ENCODE results near the gene RBM22.
A peak's percentile ranks its signal among the peaks of the same experiment; 100 is the strongest.

RBM22 gene

GRCh38 chr5:150672237-150672883, 28.5 kb downstream of the RBM22 start:
- Histone ChIP-seq H2BK15ac (replicated peaks; ENCODE audit: low read depth) (no peak overlapping the region), H3K79me1 (ENCODE audit: low read length) (no peaks in the 10 kb centered on the region), H3K36me3 (ENCODE audit: control insufficient read depth, insufficient read depth, low read length) (no peaks in the 10 kb centered on the region), H3K56ac (ENCODE audit: low read length) (peak overlapping the region; percentile 96), H3K27ac (ENCODE audit: low read depth, low read length) (peak overlapping the region; percentile 91), H2BK5ac (ENCODE audit: low read length) (peak overlapping the region; percentile 80), H2AK5ac (ENCODE audit: low read length) (no peak overlapping the region), H3K4ac (ENCODE audit: low read depth, low read length) (peak overlapping the region; percentile 90), H3K9ac (ENCODE audit: low read length) (peak overlapping the region; percentile 88), H3K4me3 (ENCODE audit: low read length) (peak overlapping the region; percentile 57), H3K27me3 (ENCODE audit: insufficient read depth, low read length, poor library complexity) (no peaks in the 10 kb centered on the region), H4K5ac (ENCODE audit: low read length) (no peak overlapping the region), H3K79me2 (ENCODE audit: control insufficient read depth, insufficient read depth, low read length) (no peaks in the 10 kb centered on the region), H3K23ac (ENCODE audit: low read length) (no peak overlapping the region), H3K18ac (ENCODE audit: low read length) (peak overlapping the region; percentile 92), H2BK120ac (ENCODE audit: low read depth, low read length) (peak overlapping the region; percentile 63), H3K4me2 (ENCODE audit: low read length) (peak overlapping the region; percentile 57), H3K4me1 (ENCODE audit: control insufficient read depth, low read depth, low read length) (peaks cover 15% of the 10 kb centered on the region), H4K8ac (ENCODE audit: low read depth, low read length) (no peak overlapping the region)
- no CpG with 5 or more reads among the region's 38 CpGs for WGBS (ENCODE audit: extremely low coverage, insufficient coverage, low lambda C conversion rate)
- peak; percentile 93 for DNase-seq

- Histone ChIP-seq H4K5ac (ENCODE audit: low read length) (no peak overlapping the region), H3K56ac (ENCODE audit: low read length) (peak overlapping the region; percentile 96), H2BK15ac (replicated peaks; ENCODE audit: low read depth) (peak overlapping the region; percentile 60), H3K4ac (ENCODE audit: low read depth, low read length) (peak overlapping the region; percentile 90), H3K79me2 (ENCODE audit: control insufficient read depth, insufficient read depth, low read length) (no peaks in the 10 kb centered on the region), H3K27ac (ENCODE audit: low read depth, low read length) (peak overlapping the region; percentile 91), H3K36me3 (ENCODE audit: control insufficient read depth, insufficient read depth, low read length) (no peaks in the 10 kb centered on the region), H4K8ac (ENCODE audit: low read depth, low read length) (peak overlapping the region; percentile 94), H3K18ac (ENCODE audit: low read length) (peak overlapping the region; percentile 92), H3K9ac (ENCODE audit: low read length) (peak overlapping the region; percentile 88), H2BK5ac (ENCODE audit: low read length) (peak overlapping the region; percentile 80), H3K4me3 (ENCODE audit: low read length) (peak overlapping the region; percentile 57), H2BK120ac (ENCODE audit: low read depth, low read length) (peak overlapping the region; percentile 63), H3K4me1 (ENCODE audit: control insufficient read depth, low read depth, low read length) (peaks cover 15% of the 10 kb centered on the region), H3K79me1 (ENCODE audit: low read length) (no peaks in the 10 kb centered on the region), H2AK5ac (ENCODE audit: low read length) (no peak overlapping the region), H3K4me2 (ENCODE audit: low read length) (peak overlapping the region; percentile 57), H3K27me3 (ENCODE audit: insufficient read depth, low read length, poor library complexity) (no peaks in the 10 kb centered on the region), H3K23ac (ENCODE audit: low read length) (peak overlapping the region; percentile 48)
- peak; percentile 79 for DNase-seq
- no CpG with 5 or more reads among the region's 51 CpGs for WGBS (ENCODE audit: extremely low coverage, insufficient coverage, low lambda C conversion rate)
These were observed 29.2 kb downstream of the RBM22 start for GRCh38 chr5:150671509-150672236.

GRCh38 chr5:150670948-150671310, 29.9 kb downstream of the RBM22 start:
- Histone ChIP-seq H3K56ac (ENCODE audit: low read length) (peak overlapping the region; percentile 96), H3K36me3 (ENCODE audit: control insufficient read depth, insufficient read depth, low read length) (no peaks in the 10 kb centered on the region), H2BK120ac (ENCODE audit: low read depth, low read length) (no peak overlapping the region), H3K4ac (ENCODE audit: low read depth, low read length) (no peak overlapping the region), H2BK15ac (replicated peaks; ENCODE audit: low read depth) (no peak overlapping the region), H3K4me1 (ENCODE audit: control insufficient read depth, low read depth, low read length) (peaks cover 15% of the 10 kb centered on the region), H3K23ac (ENCODE audit: low read length) (no peak overlapping the region), H3K4me3 (ENCODE audit: low read length) (peak overlapping the region; percentile 57), H3K27me3 (ENCODE audit: insufficient read depth, low read length, poor library complexity) (no peaks in the 10 kb centered on the region), H4K8ac (ENCODE audit: low read depth, low read length) (no peak overlapping the region), H3K79me2 (ENCODE audit: control insufficient read depth, insufficient read depth, low read length) (no peaks in the 10 kb centered on the region), H4K5ac (ENCODE audit: low read length) (no peak overlapping the region), H2AK5ac (ENCODE audit: low read length) (no peak overlapping the region), H3K18ac (ENCODE audit: low read length) (peak overlapping the region; percentile 92), H3K9ac (ENCODE audit: low read length) (peak overlapping the region; percentile 88), H3K27ac (ENCODE audit: low read depth, low read length) (peak overlapping the region; percentile 91), H2BK5ac (ENCODE audit: low read length) (peak overlapping the region; percentile 47), H3K79me1 (ENCODE audit: low read length) (no peaks in the 10 kb centered on the region), H3K4me2 (ENCODE audit: low read length) (peak overlapping the region; percentile 57)
- WGBS (ENCODE audit: extremely low coverage, insufficient coverage, low lambda C conversion rate) = no CpG with 5 or more reads among the region's 2 CpGs
- DNase-seq = peak; percentile 53

- Histone ChIP-seq H3K27ac (ENCODE audit: low read depth, low read length) (peak overlapping the region; percentile 91), H3K9ac (ENCODE audit: low read length) (peak overlapping the region; percentile 6), H2AK5ac (ENCODE audit: low read length) (no peak overlapping the region), H3K4me3 (ENCODE audit: low read length) (no peak overlapping the region), H3K56ac (ENCODE audit: low read length) (peak overlapping the region; percentile 96), H3K27me3 (ENCODE audit: insufficient read depth, low read length, poor library complexity) (no peaks in the 10 kb centered on the region), H4K8ac (ENCODE audit: low read depth, low read length) (no peak overlapping the region), H3K79me1 (ENCODE audit: low read length) (no peaks in the 10 kb centered on the region), H2BK5ac (ENCODE audit: low read length) (peak overlapping the region; percentile 7), H2BK15ac (replicated peaks; ENCODE audit: low read depth) (no peak overlapping the region), H2BK120ac (ENCODE audit: low read depth, low read length) (no peak overlapping the region), H4K5ac (ENCODE audit: low read length) (no peak overlapping the region), H3K79me2 (ENCODE audit: control insufficient read depth, insufficient read depth, low read length) (no peaks in the 10 kb centered on the region), H3K4me2 (ENCODE audit: low read length) (peak overlapping the region; percentile 1), H3K18ac (ENCODE audit: low read length) (peak overlapping the region; percentile 92), H3K23ac (ENCODE audit: low read length) (no peak overlapping the region), H3K4ac (ENCODE audit: low read depth, low read length) (no peak overlapping the region), H3K36me3 (ENCODE audit: control insufficient read depth, insufficient read depth, low read length) (no peaks in the 10 kb centered on the region), H3K4me1 (ENCODE audit: control insufficient read depth, low read depth, low read length) (peaks cover 15% of the 10 kb centered on the region)
- DNase-seq = peak; percentile 90
- WGBS (ENCODE audit: extremely low coverage, insufficient coverage, low lambda C conversion rate) = no CpG with 5 or more reads among the region's 14 CpGs
These were observed 30.5 kb downstream of the RBM22 start for GRCh38 chr5:150670275-150670947.

- Histone ChIP-seq H3K4me2 (ENCODE audit: low read length) (no peak overlapping the region), H2BK5ac (ENCODE audit: low read length) (no peak overlapping the region), H2AK5ac (ENCODE audit: low read length) (no peak overlapping the region), H3K23ac (ENCODE audit: low read length) (no peak overlapping the region), H4K5ac (ENCODE audit: low read length) (no peak overlapping the region), H3K4ac (ENCODE audit: low read depth, low read length) (no peak overlapping the region), H2BK15ac (replicated peaks; ENCODE audit: low read depth) (no peak overlapping the region), H3K27me3 (ENCODE audit: insufficient read depth, low read length, poor library complexity) (no peaks in the 10 kb centered on the region), H3K4me1 (ENCODE audit: control insufficient read depth, low read depth, low read length) (peaks cover 5% of the 10 kb centered on the region), H2BK120ac (ENCODE audit: low read depth, low read length) (no peak overlapping the region), H4K8ac (ENCODE audit: low read depth, low read length) (no peak overlapping the region), H3K36me3 (ENCODE audit: control insufficient read depth, insufficient read depth, low read length) (no peaks in the 10 kb centered on the region), H3K56ac (ENCODE audit: low read length) (no peak overlapping the region), H3K18ac (ENCODE audit: low read length) (no peak overlapping the region), H3K79me2 (ENCODE audit: control insufficient read depth, insufficient read depth, low read length) (no peaks in the 10 kb centered on the region), H3K4me3 (ENCODE audit: low read length) (no peak overlapping the region), H3K79me1 (ENCODE audit: low read length) (no peaks in the 10 kb centered on the region), H3K9ac (ENCODE audit: low read length) (no peak overlapping the region), H3K27ac (ENCODE audit: low read depth, low read length) (no peak overlapping the region)
- no peak for DNase-seq
- WGBS (ENCODE audit: extremely low coverage, insufficient coverage, low lambda C conversion rate) = no CpG with 5 or more reads among the region's 12 CpGs
These were observed 35.8 kb downstream of the RBM22 start for GRCh38 chr5:150665044-150665443.

Measured in mesendoderm (in vitro differentiated cells).